ENCODE data around the gene ADGRB3.
A peak's percentile ranks its signal among the peaks of the same experiment; 100 is the strongest.

Gene ADGRB3

GRCh38 chr6:69303382-69303781 is 668.3 kb downstream of the ADGRB3 start:
- in situ Hi-C loops (cut with MboI; ENCODE audit: low sequenced_read_pairs): no loop called here
- Histone ChIP-seq H3K4me3 (no peak overlapping the region), H3K27me3 (ENCODE audit: low read depth) (peaks cover 12% of the 10 kb centered on the region), H3K9me3 (no peaks in the 10 kb centered on the region), H3K36me3 (replicated peaks) (no peaks in the 10 kb centered on the region), H3K4me1 (no peaks in the 10 kb centered on the region)
- no peak for DNase-seq (ENCODE audit: low spot score in 2 of 2)

GRCh38 chr6:69305456-69305855 is 670.4 kb downstream of the ADGRB3 start:
- Histone ChIP-seq H3K27me3 (ENCODE audit: low read depth) (peaks cover 15% of the 10 kb centered on the region), H3K36me3 (replicated peaks) (no peaks in the 10 kb centered on the region), H3K4me3 (no peak overlapping the region), H3K4me1 (no peaks in the 10 kb centered on the region), H3K9me3 (no peaks in the 10 kb centered on the region)
- in situ Hi-C loops (cut with MboI; ENCODE audit: low sequenced_read_pairs): no loop called here
- DNase-seq (ENCODE audit: low spot score in 2 of 2): no peak

- in situ Hi-C loops (cut with MboI; ENCODE audit: low sequenced_read_pairs): no loop called here
- H3K36me3 ChIP-seq (replicated peaks): no peaks in the 10 kb centered on the region
- no peak for DNase-seq (ENCODE audit: low spot score in 2 of 2)
- no peak overlapping the region for H3K4me3 ChIP-seq
- peaks cover 6% of the 10 kb centered on the region; the same call in 1 of the 2 replicates for H3K27me3 ChIP-seq (ENCODE audit: low read depth)
- H3K4me1 ChIP-seq: no peaks in the 10 kb centered on the region
- no peaks in the 10 kb centered on the region for H3K9me3 ChIP-seq
Observed at GRCh38 chr6:69308584-69308983, 673.5 kb downstream of the ADGRB3 start.

- H3K36me3 ChIP-seq (replicated peaks): no peaks in the 10 kb centered on the region
- no peaks in the 10 kb centered on the region for H3K9me3 ChIP-seq
- H3K4me3 ChIP-seq: no peak overlapping the region
- no peaks in the 10 kb centered on the region for H3K4me1 ChIP-seq
- DNase-seq (ENCODE audit: low spot score in 2 of 2): no peak
- in situ Hi-C loops (cut with MboI; ENCODE audit: low sequenced_read_pairs): no loop called here
- peaks cover 6% of the 10 kb centered on the region; the same call in 1 of the 2 replicates for H3K27me3 ChIP-seq (ENCODE audit: low read depth)
Observed at GRCh38 chr6:69311888-69312287, 676.8 kb downstream of the ADGRB3 start.

- Histone ChIP-seq H3K9me3 (no peaks in the 10 kb centered on the region), H3K4me1 (no peaks in the 10 kb centered on the region), H3K4me3 (no peak overlapping the region), H3K27me3 (ENCODE audit: low read depth) (no peaks in the 10 kb centered on the region), H3K36me3 (replicated peaks) (no peaks in the 10 kb centered on the region)
- DNase-seq (ENCODE audit: low spot score in 2 of 2): no peak
- in situ Hi-C loops (cut with MboI; ENCODE audit: low sequenced_read_pairs): no loop called here
Observed at GRCh38 chr6:69314001-69314400, 678.9 kb downstream of the ADGRB3 start.

GRCh38 chr6:69314531-69314930 is 679.4 kb downstream of the ADGRB3 start:
- H3K36me3 ChIP-seq (replicated peaks): no peaks in the 10 kb centered on the region
- no peaks in the 10 kb centered on the region for H3K27me3 ChIP-seq (ENCODE audit: low read depth)
- H3K9me3 ChIP-seq: no peaks in the 10 kb centered on the region
- in situ Hi-C loops (cut with MboI; ENCODE audit: low sequenced_read_pairs): no loop called here
- H3K4me1 ChIP-seq: no peaks in the 10 kb centered on the region
- H3K4me3 ChIP-seq: no peak overlapping the region
- DNase-seq (ENCODE audit: low spot score in 2 of 2): no peak

- Histone ChIP-seq H3K9me3 (no peaks in the 10 kb centered on the region), H3K4me3 (no peak overlapping the region), H3K36me3 (replicated peaks) (no peaks in the 10 kb centered on the region), H3K4me1 (no peaks in the 10 kb centered on the region), H3K27me3 (ENCODE audit: low read depth) (no peaks in the 10 kb centered on the region)
- no peak for DNase-seq (ENCODE audit: low spot score in 2 of 2)
- in situ Hi-C loops (cut with MboI; ENCODE audit: low sequenced_read_pairs): no loop called here
Observed at GRCh38 chr6:69331886-69332285, 696.8 kb downstream of the ADGRB3 start.

GRCh38 chr6:69337311-69337710 is 702.2 kb downstream of the ADGRB3 start:
- H3K36me3 ChIP-seq (replicated peaks): no peaks in the 10 kb centered on the region
- no peaks in the 10 kb centered on the region for H3K27me3 ChIP-seq (ENCODE audit: low read depth)
- no peaks in the 10 kb centered on the region for H3K9me3 ChIP-seq
- no peaks in the 10 kb centered on the region for H3K4me1 ChIP-seq
- peak in 1 of 2 experiments; percentile 22 for DNase-seq (ENCODE audit: low spot score in 2 of 2)
- in situ Hi-C loops (cut with MboI; ENCODE audit: low sequenced_read_pairs): no loop called here
- no peak overlapping the region for H3K4me3 ChIP-seq

GRCh38 chr6:69338431-69339162 is 703.5 kb downstream of the ADGRB3 start:
- H3K9me3 ChIP-seq: no peaks in the 10 kb centered on the region
- H3K4me1 ChIP-seq: no peaks in the 10 kb centered on the region
- in situ Hi-C loops (cut with MboI; ENCODE audit: low sequenced_read_pairs): no loop called here
- H3K4me3 ChIP-seq: no peak overlapping the region
- DNase-seq (ENCODE audit: low spot score in 2 of 2): no peak
- no peaks in the 10 kb centered on the region for H3K27me3 ChIP-seq (ENCODE audit: low read depth)
- no peaks in the 10 kb centered on the region for H3K36me3 ChIP-seq (replicated peaks)

- Histone ChIP-seq H3K27me3 (ENCODE audit: low read depth) (no peaks in the 10 kb centered on the region), H3K4me1 (no peaks in the 10 kb centered on the region), H3K36me3 (replicated peaks) (no peaks in the 10 kb centered on the region), H3K9me3 (no peaks in the 10 kb centered on the region), H3K4me3 (no peak overlapping the region)
- DNase-seq (ENCODE audit: low spot score in 2 of 2): no peak
- in situ Hi-C loops (cut with MboI; ENCODE audit: low sequenced_read_pairs): no loop called here
Observed at GRCh38 chr6:69339163-69339550, 704.1 kb downstream of the ADGRB3 start.

GRCh38 chr6:69340196-69340595 is 705.1 kb downstream of the ADGRB3 start:
- Histone ChIP-seq H3K4me3 (no peak overlapping the region), H3K4me1 (no peaks in the 10 kb centered on the region), H3K9me3 (no peaks in the 10 kb centered on the region), H3K27me3 (ENCODE audit: low read depth) (no peaks in the 10 kb centered on the region), H3K36me3 (replicated peaks) (no peaks in the 10 kb centered on the region)
- no peak for DNase-seq (ENCODE audit: low spot score in 2 of 2)
- in situ Hi-C loops (cut with MboI; ENCODE audit: low sequenced_read_pairs): no loop called here

GRCh38 chr6:69343851-69344250 is 708.8 kb downstream of the ADGRB3 start:
- Histone ChIP-seq H3K27me3 (ENCODE audit: low read depth) (no peaks in the 10 kb centered on the region), H3K4me3 (no peak overlapping the region), H3K4me1 (no peaks in the 10 kb centered on the region), H3K9me3 (no peaks in the 10 kb centered on the region), H3K36me3 (replicated peaks) (no peaks in the 10 kb centered on the region)
- in situ Hi-C loops (cut with MboI; ENCODE audit: low sequenced_read_pairs): no loop called here
- no peak for DNase-seq (ENCODE audit: low spot score in 2 of 2)

- H3K36me3 ChIP-seq (replicated peaks): no peaks in the 10 kb centered on the region
- in situ Hi-C loops (cut with MboI; ENCODE audit: low sequenced_read_pairs): no loop called here
Observed at GRCh38 chr6:69349771-69350170, 714.7 kb downstream of the ADGRB3 start.

GRCh38 chr6:69362209-69362608 is 727.1 kb downstream of the ADGRB3 start:
- no peaks in the 10 kb centered on the region for H3K9me3 ChIP-seq
- no peak overlapping the region for H3K4me3 ChIP-seq
- H3K27me3 ChIP-seq (ENCODE audit: low read depth): no peaks in the 10 kb centered on the region
- H3K4me1 ChIP-seq: no peaks in the 10 kb centered on the region
- in situ Hi-C loops (cut with MboI; ENCODE audit: low sequenced_read_pairs): no loop called here
- H3K36me3 ChIP-seq (replicated peaks): no peaks in the 10 kb centered on the region
- no peak for DNase-seq (ENCODE audit: low spot score in 2 of 2)

More at GRCh38 chr6:69349771-69350170, 714.7 kb downstream of the ADGRB3 start:
- H3K9me3 ChIP-seq: no peaks in the 10 kb centered on the region
- no peaks in the 10 kb centered on the region for H3K4me1 ChIP-seq
- no peaks in the 10 kb centered on the region for H3K27me3 ChIP-seq (ENCODE audit: low read depth)
- H3K4me3 ChIP-seq: no peak overlapping the region
- DNase-seq (ENCODE audit: low spot score in 2 of 2): no peak

- in situ Hi-C loops (cut with MboI; ENCODE audit: low sequenced_read_pairs): no loop called here
- H3K9me3 ChIP-seq: no peaks in the 10 kb centered on the region
- H3K27me3 ChIP-seq (ENCODE audit: low read depth): no peaks in the 10 kb centered on the region; the same call in 1 of the 2 replicates
- H3K4me3 ChIP-seq: no peak overlapping the region
- no peak for DNase-seq (ENCODE audit: low spot score in 2 of 2)
- no peaks in the 10 kb centered on the region for H3K4me1 ChIP-seq
- H3K36me3 ChIP-seq (replicated peaks): no peaks in the 10 kb centered on the region
Observed at GRCh38 chr6:69366831-69367230, 731.7 kb downstream of the ADGRB3 start.

Data from HAP-1 (cell line).